GM19468 (cell line): ENCODE data around the gene KCNK16.

Experiments used
- ATAC-seq: cut with Tn5 transposase; IDR thresholded peaks from one replicate; pipeline ENCODE4 v1.9.1; 2021; ENCODE audit warnings: mild to moderate bottlenecking, moderate library complexity, moderate number of reproducible peaks; ENCODE audit not compliant: unreplicated experiment; ENCODE audit errors: extremely low read depth

The KCNK16 gene

DNA sequence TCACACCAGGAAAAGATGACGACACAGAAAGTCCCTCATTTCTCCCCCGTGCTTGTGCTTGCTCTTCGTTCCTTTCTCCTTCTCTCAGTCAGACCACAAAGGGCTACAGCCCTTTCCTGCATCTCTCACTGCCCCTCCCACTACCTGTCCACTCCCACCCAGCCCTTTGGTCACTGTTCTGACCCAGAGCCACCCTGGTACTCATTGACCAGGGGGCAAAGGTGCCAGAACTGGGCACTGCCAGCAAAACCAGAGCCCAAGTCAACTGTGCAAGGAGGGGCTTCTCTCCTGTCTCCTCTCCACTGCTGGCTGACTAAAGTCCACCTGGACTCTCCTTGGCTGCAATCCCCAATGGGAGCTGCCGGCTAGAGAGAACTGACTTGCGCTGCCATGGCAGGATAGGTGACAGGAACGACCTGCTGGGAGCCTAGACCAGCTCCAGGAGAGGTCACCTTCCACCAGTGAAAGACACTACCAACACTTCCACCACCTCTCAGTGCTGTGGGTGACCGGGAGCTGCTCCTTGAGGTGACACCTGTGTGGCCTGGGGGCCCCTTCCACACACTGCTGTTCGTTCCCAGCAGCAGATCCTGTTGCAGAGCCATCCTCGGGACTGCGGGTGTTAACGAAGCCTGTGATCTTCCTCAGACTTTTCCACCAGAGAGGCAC is 41.1 kb downstream of the KCNK16 start:
- no peak for ATAC-seq

DNA sequence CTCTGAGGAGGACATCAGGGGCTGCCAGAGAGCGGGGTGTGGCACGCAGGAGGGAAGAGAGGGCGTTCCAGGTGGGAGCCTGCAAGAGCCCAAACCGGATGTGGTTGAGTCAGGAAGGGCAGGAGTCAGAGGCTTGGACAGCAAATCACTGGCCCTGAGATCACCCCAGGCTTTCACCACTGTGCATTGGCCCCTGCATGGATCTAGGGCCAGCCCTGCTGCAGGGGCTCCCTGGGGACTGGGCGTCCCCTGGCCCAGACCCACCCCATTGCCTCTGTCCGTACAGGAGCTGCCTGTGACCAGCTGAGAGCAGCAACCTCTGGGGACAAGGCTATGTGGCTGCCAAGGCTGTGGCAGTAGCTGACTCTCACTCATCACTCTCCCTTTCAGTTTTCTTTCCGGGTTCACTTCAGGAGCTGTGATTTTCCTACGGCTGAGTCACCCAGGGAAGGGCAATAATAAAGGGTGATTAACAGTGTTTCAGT is 42.2 kb downstream of the KCNK16 start:
- ATAC-seq, result no peak

DNA sequence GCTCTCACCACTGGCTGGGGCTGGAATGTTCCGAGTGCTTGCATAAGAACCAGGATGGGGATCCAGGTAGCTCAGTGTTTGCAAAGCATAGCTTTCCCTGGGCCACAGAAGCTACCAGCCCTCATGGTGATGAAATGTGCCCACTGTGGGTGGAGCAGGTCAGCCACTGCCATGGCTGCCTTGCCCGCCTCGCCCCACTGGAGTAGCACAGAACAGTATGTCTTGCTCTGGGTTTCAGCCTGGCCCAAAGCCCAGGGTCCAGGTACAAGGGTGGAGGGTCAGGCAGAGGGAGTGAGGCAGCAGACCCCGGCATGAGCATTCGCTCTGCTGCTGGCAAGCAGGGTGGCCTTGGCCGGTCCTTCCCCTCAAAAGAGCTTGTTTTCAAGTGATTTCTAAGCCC is 43.0 kb downstream of the KCNK16 start:
- no peak for ATAC-seq

DNA sequence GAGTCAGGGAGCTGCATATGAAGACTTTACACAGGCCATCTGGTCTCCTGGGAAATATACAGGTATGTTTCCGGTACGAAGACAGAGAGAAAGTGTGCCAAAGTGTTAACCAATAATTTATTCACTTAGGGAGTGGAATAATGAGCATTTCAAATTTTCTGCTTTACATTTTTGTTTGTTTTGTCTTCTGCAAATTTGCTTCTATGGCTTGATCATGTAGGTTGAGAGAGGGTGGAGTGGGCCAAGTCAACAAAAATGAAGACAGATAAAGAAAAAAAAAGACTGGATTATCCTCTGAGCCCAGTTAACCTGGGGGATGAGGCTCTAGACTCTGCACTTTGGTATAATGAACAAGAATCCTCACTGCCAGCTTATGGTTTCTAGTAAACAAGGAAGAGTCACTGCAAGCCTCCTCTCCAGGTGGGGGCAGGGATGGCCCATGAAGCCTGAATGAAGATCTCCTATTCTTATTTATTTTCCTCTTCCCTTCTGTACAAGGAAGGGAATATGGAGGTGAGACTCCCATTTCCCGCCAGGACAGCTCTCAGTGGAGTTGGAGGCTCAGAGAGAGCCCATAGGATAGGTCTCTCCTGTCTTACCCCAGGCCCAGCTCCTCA is 46.0 kb downstream of the KCNK16 start:
- ATAC-seq, result no peak

DNA sequence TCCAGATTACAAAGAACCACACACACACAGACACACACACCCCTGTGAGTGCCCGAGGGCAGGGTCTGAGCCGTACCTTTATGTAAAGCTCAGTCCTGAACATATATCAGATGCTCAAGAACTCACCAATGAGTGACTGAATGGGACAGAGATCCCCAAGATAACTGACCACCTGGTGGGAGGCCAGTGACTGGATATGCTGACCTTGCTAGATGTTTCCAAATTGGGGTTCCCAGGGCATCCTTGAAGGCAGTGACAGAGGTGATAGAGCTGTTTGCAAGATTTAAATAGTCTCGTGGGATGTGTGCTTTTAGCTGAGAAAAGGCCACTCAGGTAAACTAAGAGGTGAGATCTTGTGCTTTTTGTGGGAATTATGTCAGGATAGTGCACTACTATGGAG is 47.6 kb downstream of the KCNK16 start:
- ATAC-seq, result no peak

DNA sequence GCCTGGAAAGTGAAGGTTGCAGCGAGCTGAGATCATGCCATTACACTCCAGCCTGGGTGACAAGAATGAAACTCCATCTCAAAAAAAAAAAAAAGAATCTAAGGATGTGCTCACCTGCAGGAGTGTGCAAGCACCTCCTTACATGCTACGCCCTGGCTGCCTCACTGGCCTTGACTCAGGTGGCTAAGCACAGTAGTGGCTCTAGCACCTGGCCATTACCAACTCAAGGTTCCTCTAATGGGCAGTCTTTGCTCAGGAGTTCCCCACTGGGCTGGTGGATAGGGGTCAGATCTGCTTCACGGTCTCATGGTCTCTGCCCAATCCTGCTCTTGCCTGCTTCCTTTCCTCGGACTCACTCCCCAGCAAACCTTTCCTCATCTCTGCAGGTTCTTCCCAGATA is 48.0 kb downstream of the KCNK16 start:
- ATAC-seq, result no peak

DNA sequence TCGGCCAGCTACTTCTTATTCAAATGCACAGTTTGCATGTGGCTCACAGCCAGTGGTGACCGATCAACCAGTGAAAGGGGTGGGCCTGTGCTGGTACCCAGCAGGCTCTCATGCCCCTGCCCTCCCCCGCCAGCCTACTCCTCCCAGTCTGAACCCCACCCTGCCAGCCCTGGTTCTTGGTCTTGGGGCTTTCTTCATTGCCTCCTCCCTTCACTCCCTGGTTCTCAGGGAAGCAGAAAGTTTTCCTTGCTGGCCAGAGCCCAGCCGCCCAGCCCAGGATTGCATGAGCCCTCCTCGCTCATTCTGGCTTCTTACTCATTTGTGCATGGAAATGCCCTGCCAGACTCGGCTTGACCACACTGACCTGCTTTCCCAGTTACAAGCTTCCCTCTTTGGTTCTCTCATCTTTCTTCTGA is 49.1 kb downstream of the KCNK16 start:
- ATAC-seq, result no peak

DNA sequence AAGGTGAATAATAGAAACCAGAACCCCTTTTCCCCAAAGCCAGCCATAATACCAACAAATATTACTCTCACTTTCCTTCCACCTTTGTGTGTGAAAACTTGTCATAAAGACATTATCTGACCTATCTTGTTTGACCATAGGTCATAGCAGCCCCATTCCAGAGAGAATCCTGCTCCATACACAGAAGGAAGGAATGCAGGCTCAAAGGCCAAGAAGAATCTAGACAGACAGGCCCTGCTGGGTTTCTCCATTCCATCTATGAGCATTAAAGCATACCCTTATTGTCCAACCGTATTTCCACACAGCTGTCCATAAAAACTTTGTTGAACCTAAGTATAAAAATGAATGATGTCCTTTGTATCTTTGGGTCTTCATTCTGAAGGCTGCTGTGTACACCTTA is 52.5 kb downstream of the KCNK16 start:
- ATAC-seq, result no peak

DNA sequence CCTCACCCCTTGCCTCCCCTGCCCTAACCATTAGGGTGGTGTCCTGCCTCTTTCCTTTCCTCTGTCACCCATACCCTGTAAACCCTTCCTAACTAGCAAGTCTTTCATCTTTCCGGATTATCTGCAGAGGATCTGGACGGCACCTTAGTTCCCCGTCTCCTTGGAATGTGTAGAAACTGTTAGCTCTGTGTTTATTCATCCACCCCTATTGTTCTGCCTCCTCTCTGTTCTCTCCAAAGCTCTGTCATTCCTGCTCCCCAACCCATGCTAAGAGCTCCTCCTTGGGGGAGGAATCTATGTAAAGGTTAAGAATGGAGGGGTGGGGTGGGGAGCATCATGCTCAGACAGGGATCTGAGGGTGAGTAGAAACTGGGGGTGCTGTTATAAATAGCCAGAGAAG is 53.8 kb downstream of the KCNK16 start:
- no peak for ATAC-seq

DNA sequence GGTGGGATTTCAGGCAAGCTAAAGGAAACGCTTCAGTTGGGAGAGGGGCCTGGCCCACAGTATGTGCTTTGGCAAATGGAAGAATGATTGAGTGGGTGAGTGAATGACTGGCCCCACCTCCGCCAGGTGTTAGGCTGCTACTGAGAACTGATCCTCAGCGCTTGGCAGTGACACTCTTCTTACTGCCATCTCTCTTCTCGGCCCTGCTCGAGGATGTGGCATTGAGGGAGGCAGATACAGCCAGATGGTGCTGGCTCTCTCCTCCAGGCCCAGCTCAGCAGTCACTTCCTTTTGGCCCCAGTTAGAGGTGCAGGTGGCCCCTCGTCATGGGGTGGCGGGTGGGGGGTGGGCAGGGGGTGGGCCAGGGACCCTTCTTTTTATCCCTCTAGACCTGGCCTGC is 54.3 kb downstream of the KCNK16 start:
- ATAC-seq, result no peak

DNA sequence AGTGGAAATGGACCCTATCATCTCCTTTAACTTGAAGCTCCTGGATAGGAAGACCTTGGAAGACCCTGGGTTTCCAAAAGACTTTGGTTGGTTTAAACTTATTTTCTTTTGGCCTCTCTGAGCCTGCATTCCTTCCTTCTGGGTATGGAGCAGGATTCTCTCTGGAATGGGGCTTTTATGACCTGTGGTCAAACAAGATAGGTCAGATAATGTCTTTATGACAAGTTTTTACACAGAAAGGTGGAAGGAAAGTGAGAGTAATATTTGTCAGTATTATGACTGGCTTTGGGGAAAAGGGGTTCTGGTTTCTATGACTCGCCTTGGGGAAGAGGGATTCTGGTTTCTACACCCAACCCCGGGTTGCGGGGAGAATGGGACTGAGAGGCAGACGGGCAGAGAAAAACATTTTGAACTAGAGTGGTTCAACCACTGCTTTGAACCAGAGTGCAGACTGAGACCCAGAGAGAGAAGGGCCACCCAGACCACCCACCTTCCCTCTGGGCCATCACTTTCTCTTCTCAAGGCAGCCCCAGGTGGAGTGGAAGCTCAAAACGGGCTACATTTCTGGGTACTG is 55.6 kb downstream of the KCNK16 start:
- ATAC-seq, result no peak

DNA sequence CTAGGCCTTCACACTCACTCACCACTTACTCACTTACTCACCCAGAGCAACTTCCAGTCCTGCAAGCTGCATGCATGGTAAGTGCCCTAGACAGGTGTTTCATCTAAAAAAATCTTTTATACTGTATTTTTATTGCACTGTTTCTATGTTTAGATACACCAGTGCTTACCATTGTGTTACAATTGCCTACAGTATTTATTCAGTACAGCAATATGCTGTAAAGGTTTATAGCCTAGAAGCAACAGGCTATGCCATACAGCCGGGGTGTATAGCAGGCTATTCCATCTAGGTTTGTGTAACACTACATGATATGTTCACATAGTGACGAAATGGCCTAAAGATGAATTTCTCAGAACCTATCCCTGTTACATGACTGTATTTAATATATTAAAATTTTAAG is 56.1 kb downstream of the KCNK16 start:
- ATAC-seq, result no peak
